Stimulated activated CD4-positive, alpha-beta T cell treated with anti-CD3 and anti-CD28 coated beads, Interleukin-4, amount 100 ng/mL, for 24 hours (primary cell): Measurements from ENCODE around the gene FLNC.

Source experiments
- DNase-seq: peaks from one replicate; pipeline ENCODE4 v3.0.0-alpha.2; 2020

FLNC gene

DNA sequence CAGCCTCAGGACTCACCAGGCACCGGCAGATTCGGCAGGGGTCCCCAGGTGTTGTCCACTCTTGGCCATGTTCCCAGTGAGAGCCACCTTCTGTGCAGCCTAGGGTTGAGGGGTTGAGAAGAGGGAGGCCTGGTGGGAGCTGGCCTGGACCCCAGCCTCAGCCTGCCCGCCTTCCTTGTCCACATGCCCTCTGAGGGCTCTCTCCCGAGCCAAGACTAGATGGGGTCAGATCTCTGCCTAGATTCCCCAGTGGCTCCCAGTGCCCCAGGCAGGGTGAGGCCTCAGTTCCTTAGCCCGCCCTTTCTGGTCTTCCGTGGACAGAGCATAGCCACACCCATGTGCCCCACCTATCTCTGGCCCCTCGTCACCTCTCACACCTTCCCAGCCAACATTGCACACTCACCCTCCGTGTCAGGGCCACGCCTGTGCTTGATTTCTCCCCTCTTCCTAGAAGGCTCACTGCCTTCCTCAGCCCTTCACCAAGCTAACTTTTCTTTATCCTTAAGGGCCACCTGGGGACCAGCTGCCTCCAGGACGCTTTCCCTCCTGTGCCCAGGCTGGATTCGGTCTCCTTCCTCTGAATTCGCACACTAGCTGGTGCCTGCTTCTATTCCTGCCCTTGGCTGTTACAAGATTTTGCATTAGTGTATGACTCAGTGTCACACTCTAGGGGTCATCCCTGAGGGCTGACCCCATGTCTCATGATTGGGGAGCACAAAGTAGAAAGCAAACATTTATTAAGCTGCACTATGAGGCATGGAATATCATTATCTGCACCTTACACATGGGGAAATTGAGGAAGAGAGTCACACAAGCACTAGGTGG lies 72.8 kb downstream of the FLNC start:
- no peak for DNase-seq

DNA sequence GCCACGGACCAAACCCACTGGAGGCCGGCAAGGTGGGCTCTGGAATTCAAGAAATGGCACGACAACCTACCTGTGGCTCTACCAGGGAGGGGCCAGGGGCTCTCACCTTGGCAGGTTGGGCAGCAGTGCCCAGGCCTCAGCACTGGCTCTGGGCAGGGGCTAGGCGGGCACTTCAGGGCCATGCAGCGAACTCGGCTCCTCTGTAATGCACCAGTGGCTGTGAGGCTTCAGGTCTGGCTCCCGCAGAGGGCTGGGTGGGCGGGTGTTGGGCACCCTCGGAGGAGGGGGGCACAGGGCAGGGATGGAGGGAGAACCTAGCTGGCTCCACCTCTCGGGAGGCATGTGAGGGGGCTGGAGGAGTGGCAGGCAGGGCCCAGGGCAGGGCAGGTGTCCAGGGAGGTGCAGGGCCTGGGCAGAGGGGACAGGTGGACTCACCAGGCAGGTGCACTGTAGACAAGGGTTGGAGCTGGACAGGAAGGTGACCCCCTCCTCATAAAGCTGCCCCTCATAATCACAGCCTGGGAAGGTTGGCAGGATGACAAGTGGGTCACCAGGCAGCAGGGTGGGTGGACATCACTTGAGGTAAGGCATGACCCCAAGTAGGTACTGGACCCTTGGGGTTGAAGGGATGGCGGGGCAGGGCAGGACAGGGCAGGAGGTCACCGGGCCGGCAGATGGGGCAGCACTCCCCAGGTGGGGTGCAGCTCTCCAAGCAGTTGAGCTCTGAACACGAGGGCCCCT lies 73.6 kb downstream of the FLNC start:
- DNase-seq, result no peak

DNA sequence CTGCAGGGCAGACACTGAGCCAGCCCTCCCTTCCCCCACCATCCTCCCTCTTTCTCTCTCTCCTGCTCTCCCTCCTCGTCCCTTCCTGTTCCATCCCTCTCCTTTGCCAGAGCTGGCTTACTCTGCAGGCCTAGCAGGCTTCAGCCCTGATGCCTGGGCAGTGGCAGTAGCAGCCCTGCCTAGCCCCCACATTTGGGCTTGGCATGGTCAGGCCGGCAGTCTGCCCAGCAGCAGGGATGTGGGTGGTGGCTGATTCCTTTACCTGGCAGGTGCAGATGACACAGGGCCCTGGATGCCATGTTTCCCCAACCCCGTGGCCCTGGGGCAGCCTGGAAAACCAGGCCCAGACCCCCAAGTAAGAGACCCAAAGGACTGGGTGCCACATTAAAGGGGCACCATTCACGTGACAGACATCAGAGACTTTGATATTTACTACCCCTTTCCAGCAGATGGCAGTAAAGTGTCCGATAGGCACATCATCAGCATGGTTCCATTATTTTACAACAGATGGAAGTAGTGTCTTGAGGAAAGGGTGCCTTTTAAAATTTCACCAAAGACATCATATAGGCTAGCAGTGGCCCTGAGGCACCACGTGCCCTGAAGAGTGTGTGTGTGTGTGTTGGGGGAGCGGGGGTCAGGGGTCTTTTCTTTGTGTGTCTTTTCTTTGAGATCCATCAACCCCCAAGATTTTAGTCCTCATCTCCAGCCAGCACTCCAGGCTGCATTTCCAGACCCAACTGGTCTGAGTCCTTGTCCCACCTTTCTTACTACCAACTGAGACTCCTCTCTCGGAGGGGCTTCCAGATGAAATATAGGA lies 74.4 kb downstream of the FLNC start:
- DNase-seq, result peak; percentile 34

DNA sequence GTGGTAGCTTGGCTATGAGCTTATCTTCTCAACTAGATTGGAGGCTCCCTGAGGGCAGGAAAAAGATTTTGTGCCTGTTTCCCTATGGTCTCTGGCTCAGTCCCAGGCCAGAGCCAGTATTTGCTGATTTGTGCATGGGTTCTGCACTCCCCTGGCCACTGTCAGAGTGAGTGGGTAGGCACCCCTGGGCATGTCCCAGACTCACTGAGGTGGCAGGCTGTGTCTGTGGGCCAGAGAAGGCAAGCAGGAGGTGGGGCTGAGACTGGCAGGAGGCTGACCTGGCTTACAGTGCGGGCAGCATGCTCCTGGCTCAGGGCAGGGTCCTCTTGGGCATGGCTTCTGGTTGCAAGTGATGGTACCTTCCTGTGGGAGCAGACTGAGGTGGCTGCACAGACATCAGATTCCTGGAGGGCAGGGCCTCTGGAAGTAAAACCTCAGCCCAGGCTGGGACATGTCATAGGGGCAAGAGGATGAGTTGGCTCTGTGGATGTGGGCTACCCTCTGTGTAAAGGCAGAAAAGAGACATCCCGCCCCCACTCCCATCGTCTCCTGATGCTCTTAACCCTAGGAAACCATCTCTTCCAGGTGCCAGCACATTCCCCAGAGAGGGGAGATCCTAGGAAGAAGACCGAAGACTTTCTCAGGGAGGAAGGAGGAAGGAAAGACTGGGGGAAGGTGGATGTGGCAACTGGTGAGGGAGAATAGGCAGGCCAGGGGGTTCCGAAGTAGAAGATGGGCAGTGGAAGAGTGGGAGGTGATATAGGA lies 76.0 kb downstream of the FLNC start:
- DNase-seq, result no peak

DNA sequence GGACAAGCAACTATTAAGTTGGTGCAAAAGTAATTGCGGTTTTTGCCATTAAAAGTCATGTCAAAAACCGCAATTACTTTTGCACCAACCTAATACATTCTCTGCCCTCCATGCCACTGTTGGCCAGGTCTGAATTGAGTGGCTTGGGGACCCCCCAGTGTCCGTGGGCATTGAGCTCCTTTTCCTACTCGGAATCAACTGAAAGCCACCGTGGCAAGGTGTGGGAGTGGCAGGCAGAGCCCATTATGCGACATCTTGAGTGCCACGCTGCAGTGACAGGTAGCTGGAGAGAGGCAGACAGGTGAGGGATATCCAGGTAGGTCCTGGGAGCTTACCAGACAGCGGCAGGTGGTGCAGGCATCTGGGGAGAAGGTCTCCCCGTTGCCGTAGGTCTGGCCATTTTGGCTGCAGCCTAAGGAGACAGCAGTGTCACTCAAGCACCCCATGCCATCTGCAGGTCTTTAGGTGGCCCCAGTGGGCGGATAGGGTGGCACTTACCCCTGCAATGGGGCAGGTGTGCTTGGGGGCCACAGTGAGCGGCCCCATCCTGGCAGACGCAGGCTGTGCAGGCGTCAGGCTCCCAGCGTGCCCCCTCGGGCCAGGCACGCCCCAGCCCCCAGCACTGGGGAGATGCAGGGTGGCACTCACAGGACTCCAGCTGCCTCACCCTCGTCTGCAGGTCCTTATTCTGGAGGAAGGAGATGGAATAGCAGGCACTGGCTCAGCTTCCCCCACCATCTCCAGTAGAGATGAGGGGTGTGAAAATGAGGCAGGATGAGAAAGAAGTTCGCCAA lies 76.8 kb downstream of the FLNC start:
- DNase-seq, result no peak
